Stimulated activated CD8-positive, alpha-beta memory T cell treated with anti-CD3 and anti-CD28 coated beads, Interleukin-4, amount 100 ng/mL, for 4 hours (primary cell): ENCODE results near the gene YJEFN3.

Experiments
- DNase-seq, 2 donors: peaks; one replicate each; pipeline ENCODE4 v3.0.0-alpha.2; 2020; ENCODE audit warnings: low read depth in 2 of 2, low spot score in 1 of 2

The YJEFN3 gene

GRCh38 chr19:19550972-19551852 is 22.5 kb downstream of the YJEFN3 start:
- no peak for DNase-seq

DNA sequence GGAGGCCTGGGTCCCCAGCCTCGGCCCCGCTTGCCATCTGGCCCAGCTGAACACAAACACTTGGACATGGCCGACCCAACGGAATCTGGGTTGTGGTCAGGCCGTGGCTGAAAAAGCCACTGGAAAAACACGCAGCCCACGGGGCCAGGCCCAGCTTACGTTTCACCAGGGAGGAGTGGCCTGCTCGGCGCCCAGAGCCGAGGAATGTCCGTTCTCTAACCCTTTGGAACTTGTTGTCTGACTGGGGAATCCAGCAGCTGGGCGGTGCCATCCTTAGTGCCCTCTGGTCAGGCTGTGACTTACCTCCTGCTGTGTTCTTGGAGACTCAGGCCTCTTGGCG is 23.1 kb downstream of the YJEFN3 start:
- DNase-seq: no peak

DNA sequence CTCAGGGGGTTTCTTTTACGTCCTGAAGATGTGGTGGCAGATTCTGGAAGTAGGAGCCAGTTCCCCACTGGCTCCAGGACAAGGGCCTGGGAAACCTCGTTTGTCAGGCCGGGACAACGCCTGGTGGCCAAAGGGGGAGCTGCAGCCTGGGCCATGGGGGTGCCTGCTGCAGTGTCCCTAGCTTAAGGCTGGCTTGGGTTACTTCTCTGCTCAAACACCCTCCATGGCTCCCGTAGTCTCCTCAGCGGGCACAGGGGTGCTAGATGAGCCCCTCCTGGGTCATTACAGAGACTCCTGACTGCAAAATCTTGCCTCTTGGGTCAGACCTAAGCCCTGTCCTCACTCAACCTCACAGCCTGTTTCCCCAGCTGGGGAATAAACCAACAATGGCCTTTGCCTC is 24.1 kb downstream of the YJEFN3 start:
- DNase-seq: no peak

- no peak for DNase-seq
Measured at GRCh38 chr19:19553670-19554069, 25.0 kb downstream of the YJEFN3 start.

GRCh38 chr19:19554074-19555023 is 25.6 kb downstream of the YJEFN3 start:
- DNase-seq: peak; percentile 21 to 30

- DNase-seq: no peak
Measured at GRCh38 chr19:19558055-19558454, 29.3 kb downstream of the YJEFN3 start.

DNA sequence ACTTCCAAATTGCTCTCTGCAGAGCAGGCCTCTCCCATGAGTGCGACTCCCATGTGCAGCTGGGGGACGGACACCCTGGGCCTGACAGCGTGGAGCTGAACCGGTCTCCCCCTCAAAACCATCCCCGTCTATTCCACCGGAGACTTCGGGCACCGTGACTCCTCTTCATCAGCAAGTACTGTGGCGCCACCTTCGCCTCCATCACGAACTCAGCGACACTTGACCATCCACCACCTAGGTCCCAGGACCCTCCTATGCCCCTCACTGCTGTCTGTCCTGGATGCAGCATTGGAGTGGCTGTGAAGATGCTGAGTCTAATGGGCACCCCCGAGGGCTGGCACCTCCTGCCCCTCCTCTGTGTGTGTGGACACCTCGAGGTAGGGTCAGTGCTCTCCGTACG is 29.9 kb downstream of the YJEFN3 start:
- no peak for DNase-seq

- DNase-seq: no peak
Measured at GRCh38 chr19:19559931-19560330, 31.2 kb downstream of the YJEFN3 start.

GRCh38 chr19:19561946-19562664 is 33.4 kb downstream of the YJEFN3 start:
- no peak for DNase-seq

DNA sequence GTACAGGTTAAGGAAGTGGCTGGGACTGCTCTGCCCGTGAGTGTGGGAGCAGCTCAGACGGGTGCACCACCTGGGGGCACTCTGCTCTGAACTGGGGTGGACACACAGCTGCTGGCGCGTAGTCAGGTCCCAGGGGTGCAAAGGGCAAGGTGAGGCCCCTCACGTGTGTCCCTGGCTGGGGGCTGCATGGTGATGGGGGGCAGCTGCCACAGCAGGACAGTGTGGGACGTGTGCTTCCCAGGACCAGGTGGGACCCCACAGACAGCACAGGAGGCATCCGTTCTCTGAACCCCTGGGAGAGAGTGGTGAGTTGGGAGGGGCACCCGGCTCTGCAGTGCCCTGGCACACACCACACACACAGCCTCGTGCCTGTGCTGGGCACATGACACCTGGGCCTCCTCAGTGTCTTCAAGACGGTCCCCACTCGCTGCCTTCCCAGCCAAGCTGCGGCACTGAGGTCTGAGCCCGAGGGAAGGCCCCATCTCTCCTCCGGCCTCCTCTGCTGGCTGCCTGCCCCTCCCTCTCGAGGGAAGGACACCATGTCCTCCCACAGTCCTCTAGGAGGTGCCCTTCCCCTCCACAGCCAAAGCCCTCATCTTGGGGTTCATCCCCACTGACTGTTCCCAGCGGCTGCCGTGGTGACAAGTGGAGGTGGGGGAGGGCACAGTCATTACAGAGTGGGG is 34.1 kb downstream of the YJEFN3 start:
- peak in 1 of 2 donors; percentile 16 for DNase-seq

- DNase-seq: no peak
Measured at GRCh38 chr19:19563348-19563848, 34.7 kb downstream of the YJEFN3 start.

- no peak for DNase-seq
Measured at GRCh38 chr19:19566306-19566705, 37.6 kb downstream of the YJEFN3 start.

- DNase-seq: no peak
Measured at GRCh38 chr19:19567391-19567790, 38.7 kb downstream of the YJEFN3 start.

DNA sequence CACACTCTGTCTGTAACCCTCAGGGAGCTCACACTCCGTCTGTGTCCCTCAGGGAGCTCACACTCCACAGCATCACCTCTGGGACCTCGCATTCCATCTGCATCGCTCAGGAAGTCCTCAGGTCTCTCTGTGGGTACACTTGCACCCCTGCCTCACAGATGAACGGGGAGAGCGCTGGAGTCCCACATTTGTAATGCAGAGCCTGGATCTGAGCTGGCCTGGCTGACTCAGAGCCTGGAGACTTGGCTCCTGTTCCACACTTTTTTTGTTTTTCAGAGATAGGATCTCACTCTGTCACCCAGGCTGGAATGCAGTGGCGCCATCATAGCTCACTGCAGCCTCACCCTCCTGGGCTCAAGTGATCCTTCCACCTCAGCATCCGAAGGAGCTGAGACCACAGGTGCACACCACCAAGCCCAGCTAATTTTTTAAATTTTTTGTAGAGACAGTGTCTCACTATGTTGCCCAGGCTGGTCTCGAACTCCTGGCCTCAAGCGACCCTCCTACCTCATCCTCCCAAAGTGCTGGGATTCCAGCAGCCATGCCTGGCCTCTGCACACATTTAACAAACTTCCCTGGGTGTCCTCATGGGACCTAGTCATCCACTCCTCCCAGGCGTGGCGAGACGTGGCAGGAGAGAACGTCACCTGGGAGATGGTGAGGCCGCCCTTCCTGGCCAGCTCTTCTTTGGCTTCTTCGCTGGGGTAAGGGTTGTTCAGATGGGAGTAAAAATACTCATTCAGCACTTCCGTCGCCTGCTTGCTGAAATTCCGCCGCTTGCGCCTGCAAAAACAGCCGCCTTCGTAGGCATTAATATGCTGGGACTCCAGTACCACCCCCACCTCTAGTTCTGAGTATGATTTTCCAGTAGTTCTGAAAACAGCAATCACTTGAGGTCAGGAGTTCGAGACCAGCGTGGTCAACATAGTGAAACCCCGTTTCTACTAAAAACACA is 40.4 kb downstream of the YJEFN3 start:
- no peak for DNase-seq

DNA sequence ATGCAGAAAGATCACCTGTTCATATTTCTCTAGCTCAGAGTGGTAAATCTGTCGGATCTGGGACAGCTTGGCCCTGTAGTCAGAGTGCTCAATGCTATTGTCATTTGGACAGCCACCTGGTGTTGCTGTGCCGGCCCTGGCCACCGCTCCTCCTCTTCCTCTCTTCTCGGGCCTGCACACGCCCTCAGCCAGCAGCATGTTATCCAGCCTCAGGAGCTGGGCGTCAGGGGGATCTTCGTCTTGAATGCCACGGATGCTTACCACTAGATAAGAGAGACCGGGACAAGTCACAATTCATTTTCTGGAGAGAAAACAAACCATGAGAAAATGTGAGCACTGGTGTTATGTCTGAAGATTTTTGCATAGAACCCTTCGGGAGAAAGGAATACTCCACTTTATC is 41.9 kb downstream of the YJEFN3 start:
- DNase-seq: no peak

GRCh38 chr19:19571071-19571786 is 42.5 kb downstream of the YJEFN3 start:
- no peak for DNase-seq

GRCh38 chr19:19575411-19575810 is 46.7 kb downstream of the YJEFN3 start:
- DNase-seq: no peak

GRCh38 chr19:19578252-19578651 is 49.5 kb downstream of the YJEFN3 start:
- no peak for DNase-seq
